Lower leg skin (tissue), 3 donors: ENCODE measurements around the gene MIPEP.

Experiments
- CTCF ChIP-seq, 3 donors: fragments of 450-650 bp; IDR thresholded peaks; one replicate each; pipeline ENCODE4 v1.5.1; 2016; ENCODE audit warnings: antibody characterized with exemption in 3 of 3, mild to moderate bottlenecking in 3 of 3, moderate library complexity in 2 of 3
- POLR2A ChIP-seq, 2 donors: fragments of 450-650 bp; IDR thresholded peaks; one replicate each; pipeline ENCODE4 v1.6.1; 2016 to 2017; ENCODE audit warnings: antibody characterized with exemption in 2 of 2, mild to moderate bottlenecking in 1 of 2, moderate library complexity in 1 of 2

DNA sequence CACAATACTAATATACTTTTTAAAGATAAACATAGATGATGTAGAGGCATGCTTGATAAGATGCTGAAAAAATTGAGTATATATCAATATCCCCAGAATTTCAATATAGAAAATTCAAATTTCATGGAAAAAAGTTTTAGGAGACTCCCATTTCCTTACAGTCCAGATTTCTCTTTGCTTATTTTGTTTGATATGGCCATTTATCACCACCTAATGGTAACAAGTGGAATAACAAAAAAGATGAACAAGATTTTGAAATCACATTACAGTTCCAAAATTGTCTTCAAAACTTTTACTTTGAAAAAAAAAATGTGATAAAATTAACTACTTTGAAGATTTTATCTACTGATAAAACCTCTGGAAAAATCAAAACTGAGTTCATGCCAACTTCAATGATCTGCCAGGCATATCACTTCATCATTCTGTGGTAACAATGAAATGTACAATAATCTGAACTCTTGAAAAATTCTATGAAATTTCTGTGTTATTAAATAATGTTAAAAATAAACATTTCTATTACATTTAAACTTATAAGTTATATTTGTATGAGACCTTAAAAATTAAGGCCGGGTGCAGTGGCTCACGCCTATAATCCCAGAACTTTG, 17.5 kb downstream of the MIPEP start:
- TF ChIP-seq CTCF (IDR thresholded peaks at IDR 0.05): no peak
- TF ChIP-seq POLR2A (IDR thresholded peaks at IDR 0.05): no peak
